IMR-90 (cell line): ENCODE measurements around the gene SELENOM. TPM values are rescaled to one million over a fixed set of nuclear protein-coding genes. Genes with fewer than 3 reads are reported as not detected.

Experiments
- ATAC-seq: fragments of 200-7000 bp; cut with Tn5 transposase; 2 replicates; pipeline ENCODE4 v1.9.1; 2020; ENCODE audit warnings: low read depth, mild to moderate bottlenecking, moderate library complexity
- BruUV-seq: library from RNA; stranded (reverse); fragments of 400-500 nt; replicated peaks from 2 replicates; lab custom pipeline; 2021; lab: Mats Ljungman, UMichigan
- CTCF ChIA-PET: fragments of 300-600 bp; formaldehyde crosslinking; extraction: SDS; loops from one replicate; lab custom pipeline; 2021; ENCODE audit warnings: antibody characterized with exemption; lab: Yijun Ruan, JAX
- POLR2A ChIA-PET: fragments of 300-600 bp; sonication (Branson Sonifier 250); formaldehyde crosslinking; loops from one replicate; lab custom pipeline; 2022; ENCODE audit warnings: antibody characterized with exemption; ENCODE audit not compliant: unreplicated experiment; lab: Charles Lee
- DNase-seq: peaks from one replicate; pipeline ENCODE4 v3.0.0; 2013
- H2AFZ ChIP-seq: replicated peaks from 2 replicates; pipeline ENCODE3; 2013; ENCODE audit warnings: low read length, mild to moderate bottlenecking; ENCODE audit not compliant: poor library complexity
- H2AK5ac ChIP-seq: 2 replicates; pipeline ENCODE4 v1.6.1; 2013; ENCODE audit warnings: low read depth, low read length, inconsistent platforms
- H2AK9ac ChIP-seq: replicated peaks from 2 replicates; pipeline ENCODE3; 2013; ENCODE audit warnings: mild to moderate bottlenecking, low read depth, low read length, moderate library complexity; ENCODE audit not compliant: poor library complexity
- H2BK120ac ChIP-seq: 2 replicates; pipeline ENCODE4 v1.6.1; 2013; ENCODE audit warnings: low read depth, low read length, inconsistent platforms
- H2BK15ac ChIP-seq: 3 replicates; pipeline ENCODE4 v1.6.1; 2013; ENCODE audit warnings: low read depth, low read length, inconsistent platforms
- H2BK20ac ChIP-seq: 2 replicates; pipeline ENCODE4 v1.6.1; 2013; ENCODE audit warnings: low read depth, mild to moderate bottlenecking, inconsistent platforms, low read length, moderate library complexity
- H2BK5ac ChIP-seq: 2 replicates; pipeline ENCODE4 v1.6.1; 2013; ENCODE audit warnings: mild to moderate bottlenecking, low read depth, low read length, inconsistent platforms; ENCODE audit not compliant: poor library complexity, severe bottlenecking
- H3K14ac ChIP-seq: replicated peaks from 2 replicates; pipeline ENCODE4 v1.6.1; 2013; ENCODE audit warnings: low read depth, low read length, inconsistent platforms
- H3K18ac ChIP-seq: 2 replicates; pipeline ENCODE4 v1.6.1; 2013; ENCODE audit warnings: low read depth, low read length, control low read depth
- H3K23ac ChIP-seq: 2 replicates; pipeline ENCODE4 v1.6.1; 2013; ENCODE audit warnings: low read depth, low read length, inconsistent platforms
- H3K27ac ChIP-seq: 2 replicates; pipeline ENCODE4 v1.5.1; 2013; ENCODE audit warnings: mild to moderate bottlenecking, control low read depth, low read length; ENCODE audit not compliant: insufficient read depth
- H3K27me3 ChIP-seq: 2 replicates; pipeline ENCODE4 v1.6.1; 2013; ENCODE audit warnings: low read length; ENCODE audit not compliant: control insufficient read depth, insufficient read depth
- H3K36me3 ChIP-seq: 2 replicates; pipeline ENCODE4 v1.6.1; 2013; ENCODE audit warnings: low read length, mixed read lengths; ENCODE audit not compliant: control insufficient read depth, insufficient read depth
- H3K4ac ChIP-seq: 2 replicates; pipeline ENCODE4 v1.6.1; 2013; ENCODE audit warnings: low read depth, low read length, inconsistent platforms
- H3K4me1 ChIP-seq: 2 replicates; pipeline ENCODE4 v1.6.1; 2013; ENCODE audit warnings: low read length, mixed read lengths; ENCODE audit not compliant: control insufficient read depth, insufficient read depth
- H3K4me2 ChIP-seq: 2 replicates; pipeline ENCODE4 v1.6.1; 2013; ENCODE audit warnings: low read depth, mild to moderate bottlenecking, control low read depth, low read length, moderate library complexity
- H3K4me3 ChIP-seq: 2 replicates; pipeline ENCODE4 v1.5.1; 2013; ENCODE audit warnings: low read depth, mild to moderate bottlenecking, control low read depth, low read length, moderate library complexity; ENCODE audit not compliant: insufficient read depth
- H3K56ac ChIP-seq: 2 replicates; pipeline ENCODE4 v1.6.1; 2013; ENCODE audit warnings: low read length, inconsistent platforms; ENCODE audit not compliant: insufficient read depth; ENCODE audit errors: extremely low read depth
- H3K79me1 ChIP-seq, 2 experiments: 2 replicates each; pipeline ENCODE4 v1.6.1; 2013; ENCODE audit warnings: low read length in 2 of 2, inconsistent platforms in 1 of 2, low read depth in 1 of 2
- H3K9ac ChIP-seq: 2 replicates; pipeline ENCODE4 v1.6.1; 2013; ENCODE audit warnings: low read depth, low read length, control low read depth
- H3K9me1 ChIP-seq: 2 replicates; pipeline ENCODE4 v1.6.1; 2013; ENCODE audit warnings: low read length, inconsistent platforms; ENCODE audit not compliant: insufficient read depth
- H3K9me3 ChIP-seq: 2 replicates; pipeline ENCODE4 v1.6.1; 2013; ENCODE audit warnings: low read length; ENCODE audit not compliant: control insufficient read depth, insufficient read depth
- H4K20me1 ChIP-seq: 2 replicates; pipeline ENCODE4 v1.6.1; 2013; ENCODE audit warnings: low read length, inconsistent platforms; ENCODE audit not compliant: insufficient read depth
- H4K5ac ChIP-seq: 2 replicates; pipeline ENCODE4 v1.6.1; 2013; ENCODE audit warnings: mild to moderate bottlenecking, low read depth, low read length, control low read depth
- H4K8ac ChIP-seq, 2 experiments: 2 replicates each; pipeline ENCODE4 v1.6.1; 2013; ENCODE audit warnings: low read depth in 2 of 2, low read length in 2 of 2, control low read depth in 1 of 2, inconsistent platforms in 1 of 2
- H4K91ac ChIP-seq: 2 replicates; pipeline ENCODE4 v1.6.1; 2013; ENCODE audit warnings: low read depth, low read length, inconsistent platforms; ENCODE audit not compliant: insufficient read depth
- FOS ChIP-seq: fragments of 150-350 bp; IDR thresholded peaks from 2 replicates; pipeline ENCODE4 v1.6.1; 2016; ENCODE audit warnings: low read depth, low read length
- MAFK ChIP-seq: IDR thresholded peaks from 2 replicates; pipeline ENCODE4 v1.6.1; 2012; ENCODE audit warnings: low read depth, low read length, improper control_type of control experiment
- NFE2L2 ChIP-seq: fragments of 150-350 bp; IDR thresholded peaks from 2 replicates; pipeline ENCODE4 v1.6.1; 2016; ENCODE audit warnings: low read depth, mild to moderate bottlenecking, low read length
- RAD21 ChIP-seq: IDR thresholded peaks from 2 replicates; pipeline ENCODE4 v1.6.1; 2012; ENCODE audit warnings: low read length, improper control_type of control experiment
- RFX5 ChIP-seq: IDR thresholded peaks from 2 replicates; pipeline ENCODE4 v1.8.0; 2012; ENCODE audit warnings: low read depth, mild to moderate bottlenecking, low read length, moderate library complexity
- SMC3 ChIP-seq: fragments of 150-350 bp; IDR thresholded peaks from 2 replicates; pipeline ENCODE4 v1.6.1; 2016; ENCODE audit warnings: low read depth, mild to moderate bottlenecking, antibody characterized with exemption, low read length, moderate library complexity
- USF2 ChIP-seq: fragments of 150-350 bp; IDR thresholded peaks from 2 replicates; pipeline ENCODE4 v1.6.1; 2017; ENCODE audit warnings: mild to moderate bottlenecking, antibody characterized with exemption, low read length, low read depth
- WGBS, 2 experiments: methylation state at CpG; one replicate each; pipeline versions ENCODE4 v1.1.5 to v1.1.7; 2013; ENCODE audit warnings: missing lambda C conversion rate in 2 of 2; ENCODE audit not compliant: insufficient read length in 1 of 2; ENCODE audit errors: extremely low coverage in 2 of 2; 5-methylcytosine and 5-hydroxymethylcytosine counted together
- dilution Hi-C: fragments of 300-500 bp; cut with HindIII; formaldehyde crosslinking; loops from one replicate; pipeline ENCODE4 v1.14.3; 2018; ENCODE audit warnings: low sequenced_read_pairs; ENCODE audit not compliant: unreplicated experiment
- in situ Hi-C: fragments of 300-500 bp; cut with MboI; formaldehyde crosslinking; loops from 3 replicates; pipeline ENCODE4 v1.14.3; 2019; ENCODE audit warnings: low sequenced_read_pairs, inconsistent platforms, mixed read lengths
- intact Hi-C: fragments of 100-400 bp; cut with micrococcal nuclease; formaldehyde crosslinking; loops from 2 replicates; pipeline ENCODE4 v1.10.0; 2022
- polyA plus RNA-seq, 3 experiments: library from polyadenylated mRNA; depleted of rRNA; stranded (reverse); fragments of >200 nt; gene quantifications; 2 replicates each; pipeline ENCODE4 v1.2.3, GENCODE V29; 2012; ENCODE audit warnings: low replicate concordance in 1 of 3
- total RNA-seq: library from RNA; depleted of rRNA; stranded (reverse); fragments of >200 nt; gene quantifications from 2 replicates; pipeline ENCODE4 v1.2.3, GENCODE V29; 2012

SELENOM gene
- total and polyA plus RNA-seq, 2 of the 4 experiments (the other 2 are of a cell fraction), result 46.2 to 270 TPM

- BruUV-seq, result no TSS peak
- peaks cover 8% of the 10 kb centered on the region; the same call in 1 of the 2 replicates for H4K20me1 ChIP-seq
- H2AK9ac ChIP-seq, result peak overlapping the region; percentile 55
- no peak overlapping the region for H4K91ac ChIP-seq
- H3K18ac ChIP-seq, result no peak overlapping the region
- no peak for DNase-seq
- no peak overlapping the region for H3K4ac ChIP-seq
- intact Hi-C loops, result no loop called here
- no peak overlapping the region for H2BK15ac ChIP-seq
- no peak overlapping the region for H3K14ac ChIP-seq
- H3K27me3 ChIP-seq, result no peaks in the 10 kb centered on the region
- CTCF ChIA-PET, result no interaction called here
- H3K9me3 ChIP-seq, result no peaks in the 10 kb centered on the region
- no peak overlapping the region for H3K4me3 ChIP-seq
- dilution Hi-C loops, result no loop called here
- H2BK5ac ChIP-seq, result no peak overlapping the region
- no peak overlapping the region for H3K23ac ChIP-seq
- H2BK120ac ChIP-seq, result no peak overlapping the region
- H3K9me1 ChIP-seq, result peaks cover under 1% of the 10 kb centered on the region; the same call in 1 of the 2 replicates
- H2AK5ac ChIP-seq, result no peak overlapping the region
- H3K4me1 ChIP-seq, result peaks cover 7% of the 10 kb centered on the region
- no peak for TF ChIP-seq NFE2L2
- TF ChIP-seq SMC3, result no peak
- no peak for TF ChIP-seq RFX5
- no peak for TF ChIP-seq MAFK
- no peak for TF ChIP-seq USF2
- no peak for TF ChIP-seq FOS
- TF ChIP-seq RAD21, result no peak
- no peak overlapping the region for H3K27ac ChIP-seq
- H3K36me3 ChIP-seq, result peaks cover 84% of the 10 kb centered on the region
- WGBS, 2 experiments, result 80% methylated on average over 1 of the region's 5 CpGs; no CpG with 5 or more reads in 1 of the 2 experiments
- in situ Hi-C loops, result no loop called here
- H3K9ac ChIP-seq, result no peak overlapping the region
- H2BK20ac ChIP-seq, result no peak overlapping the region
- peaks cover 26 to 49% of the 10 kb centered on the region in 2 experiments for H3K79me1 ChIP-seq
- no peak for ATAC-seq
- POLR2A ChIA-PET, result interaction anchor here (0.6 kb wide), 1 partner anchor 9 kb away, joined by 4 read pairs; no protein-coding TSS in a partner anchor
- no peak overlapping the region for H4K5ac ChIP-seq
- no peak overlapping the region for H3K56ac ChIP-seq
- H2AFZ ChIP-seq, result no peak overlapping the region
- H4K8ac ChIP-seq, result no peak overlapping the region
- H3K4me2 ChIP-seq, result no peak overlapping the region
Measured at GRCh38 chr22:31094021-31094551, 13.3 kb downstream of the SELENOM start.
